ENCODE results near the gene SCAPER.

Gene SCAPER

GRCh38 chr15:76773234-76773633 lies 131.9 kb downstream of the SCAPER start:
- TF ChIP-seq CTCF (IDR thresholded peaks at IDR 0.05) = no peak
- Mint-ChIP-seq H3K9me3 (peaks cover 29% of the 10 kb centered on the region), H3K27ac (no peak overlapping the region), H3K4me1 (no peaks in the 10 kb centered on the region), H3K36me3 (ENCODE audit: low read depth) (peaks cover 65% of the 10 kb centered on the region), H3K27me3 (ENCODE audit: low read depth, poor library complexity) (no peaks in the 10 kb centered on the region), H3K4me3 (no peak overlapping the region)
- no peak for DNase-seq

GRCh38 chr15:76772776-76773175 lies 132.4 kb downstream of the SCAPER start:
- Mint-ChIP-seq H3K9me3 (peaks cover 30% of the 10 kb centered on the region), H3K36me3 (ENCODE audit: low read depth) (peaks cover 67% of the 10 kb centered on the region), H3K27ac (no peak overlapping the region)

GRCh38 chr15:76764004-76764403 lies 141.1 kb downstream of the SCAPER start:
- Mint-ChIP-seq H3K4me1 (no peaks in the 10 kb centered on the region), H3K27me3 (ENCODE audit: low read depth, poor library complexity) (no peaks in the 10 kb centered on the region), H3K9me3 (peaks cover 46% of the 10 kb centered on the region), H3K4me3 (no peak overlapping the region), H3K27ac (no peak overlapping the region), H3K36me3 (ENCODE audit: low read depth) (peaks cover 72% of the 10 kb centered on the region)
- TF ChIP-seq CTCF (IDR thresholded peaks at IDR 0.05) = no peak
- no peak for DNase-seq

More at GRCh38 chr15:76772776-76773175, 132.4 kb downstream of the SCAPER start:
- no peaks in the 10 kb centered on the region for H3K4me1 Mint-ChIP-seq
- TF ChIP-seq CTCF (IDR thresholded peaks at IDR 0.05) = no peak
- no peaks in the 10 kb centered on the region for H3K27me3 Mint-ChIP-seq (ENCODE audit: low read depth, poor library complexity)
- no peak for DNase-seq
- H3K4me3 Mint-ChIP-seq = no peak overlapping the region

- Mint-ChIP-seq H3K9me3 (peaks cover 42% of the 10 kb centered on the region), H3K27ac (no peak overlapping the region), H3K4me3 (no peak overlapping the region), H3K4me1 (no peaks in the 10 kb centered on the region), H3K36me3 (ENCODE audit: low read depth) (peaks cover 68% of the 10 kb centered on the region), H3K27me3 (ENCODE audit: low read depth, poor library complexity) (no peaks in the 10 kb centered on the region)
- DNase-seq = no peak
- TF ChIP-seq CTCF (IDR thresholded peaks at IDR 0.05) = no peak
Observed at GRCh38 chr15:76763554-76763953, 141.6 kb downstream of the SCAPER start.

- no peak for TF ChIP-seq CTCF (IDR thresholded peaks at IDR 0.05)
- Mint-ChIP-seq H3K36me3 (ENCODE audit: low read depth) (peaks cover 22% of the 10 kb centered on the region), H3K4me1 (no peaks in the 10 kb centered on the region), H3K27me3 (ENCODE audit: low read depth, poor library complexity) (no peaks in the 10 kb centered on the region), H3K9me3 (no peaks in the 10 kb centered on the region), H3K4me3 (no peak overlapping the region), H3K27ac (no peak overlapping the region)
- no peak for DNase-seq
Observed at GRCh38 chr15:76756381-76756780, 148.8 kb downstream of the SCAPER start.

- no peaks in the 10 kb centered on the region for H3K9me3 Mint-ChIP-seq
- no peak overlapping the region for H3K27ac Mint-ChIP-seq
- no peaks in the 10 kb centered on the region for H3K4me1 Mint-ChIP-seq
- H3K36me3 Mint-ChIP-seq (ENCODE audit: low read depth) = peaks cover 39% of the 10 kb centered on the region
- TF ChIP-seq CTCF (IDR thresholded peaks at IDR 0.05) = no peak
- DNase-seq = no peak
- no peaks in the 10 kb centered on the region for H3K27me3 Mint-ChIP-seq (ENCODE audit: low read depth, poor library complexity)
- H3K4me3 Mint-ChIP-seq = no peak overlapping the region
Observed at GRCh38 chr15:76753771-76754170, 151.4 kb downstream of the SCAPER start.
